Loucy (cell line): ENCODE measurements around the gene MAST4.

Experiments
- CTCF ChIP-seq: fragments of 200-600 bp; sonication (generic); conservative IDR thresholded peaks from 2 replicates; pipeline ENCODE4 v1.5.1; 2014; ENCODE audit warnings: mild to moderate bottlenecking, antibody characterized with exemption, low read length
- EZH2phosphoT487 ChIP-seq: fragments of 200-600 bp; IDR thresholded peaks from 2 replicates; pipeline ENCODE4 v1.6.1; 2018; ENCODE audit warnings: antibody characterized with exemption, mild to moderate bottlenecking, moderate library complexity, borderline replicate concordance

DNA sequence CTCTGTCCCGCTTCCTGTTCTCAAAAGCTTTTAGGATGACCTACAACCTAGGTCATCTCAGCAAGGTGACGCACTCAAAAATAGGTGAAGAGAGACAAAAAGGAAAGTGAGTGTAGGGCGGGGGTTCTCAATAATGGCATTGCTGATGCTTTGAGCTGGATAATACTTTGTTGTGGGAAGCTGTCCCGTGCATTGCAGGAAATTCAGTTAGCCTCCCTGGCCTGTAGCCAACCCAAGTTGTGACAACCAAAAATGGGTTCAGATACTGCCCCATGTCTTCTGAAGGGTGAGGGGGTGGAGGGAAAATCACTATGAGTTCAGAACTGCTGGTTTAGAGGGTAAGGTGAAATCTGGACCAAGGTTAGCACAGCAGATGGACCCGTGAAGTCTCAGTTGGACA, 151.4 kb downstream of the MAST4 start:
- TF ChIP-seq CTCF: no peak
- TF ChIP-seq EZH2phosphoT487: no peak
